HUDEP-2 (cell line): ENCODE measurements around the gene FYN.

Experiments used
- DNase-seq, 76 experiments: peaks; one replicate each; lab custom pipeline; 2025; ENCODE audit not compliant: unreplicated experiment in 76 of 76; lab: John Stamatoyannopoulos, UW

Gene FYN

GRCh38 chr6:111772381-111772780, 100.9 kb downstream of the FYN start:
- DNase-seq, result no peak

- DNase-seq, result no peak
These were observed 101.6 kb downstream of the FYN start for GRCh38 chr6:111771629-111772028.

GRCh38 chr6:111771094-111771432, 102.2 kb downstream of the FYN start:
- no peak for DNase-seq

GRCh38 chr6:111770263-111771093, 102.8 kb downstream of the FYN start:
- no peak for DNase-seq

GRCh38 chr6:111769365-111770152, 103.7 kb downstream of the FYN start:
- DNase-seq, result no peak

- DNase-seq, result no peak
These were observed 104.9 kb downstream of the FYN start for GRCh38 chr6:111768431-111768770.

GRCh38 chr6:111767752-111768430, 105.4 kb downstream of the FYN start:
- no peak for DNase-seq

- no peak for DNase-seq
These were observed 106.9 kb downstream of the FYN start for GRCh38 chr6:111766201-111766857.

GRCh38 chr6:111765763-111766162, 107.5 kb downstream of the FYN start:
- DNase-seq, result no peak

GRCh38 chr6:111764238-111765175, 108.7 kb downstream of the FYN start:
- DNase-seq, result no peak

- no peak for DNase-seq
These were observed 109.9 kb downstream of the FYN start for GRCh38 chr6:111763381-111763780.

- no peak for DNase-seq
These were observed 111.4 kb downstream of the FYN start for GRCh38 chr6:111761783-111762312.

GRCh38 chr6:111761212-111761611, 112.0 kb downstream of the FYN start:
- no peak for DNase-seq

- DNase-seq, result no peak
These were observed 113.1 kb downstream of the FYN start for GRCh38 chr6:111759836-111760785.

GRCh38 chr6:111759331-111759835, 113.9 kb downstream of the FYN start:
- no peak for DNase-seq

- DNase-seq, result no peak
These were observed 114.5 kb downstream of the FYN start for GRCh38 chr6:111758608-111759329.

GRCh38 chr6:111757342-111757741, 115.9 kb downstream of the FYN start:
- DNase-seq, result no peak

- no peak for DNase-seq
These were observed 118.8 kb downstream of the FYN start for GRCh38 chr6:111754423-111754822.
